Measurements from ENCODE around the gene PLEKHM1. TPM values are rescaled to one million over a fixed set of nuclear protein-coding genes. Genes with fewer than 3 reads are reported as not detected.
A peak's percentile ranks its signal among the peaks of the same experiment; 100 is the strongest.
"Not testable (repeated sequence)": the region's sequence is repeated elsewhere in the genome, so short reads cannot be mapped to it uniquely, and the experiment has no call there.

Gene PLEKHM1
- polyA plus RNA-seq, 2 donors, result 43.9 to 80.4 TPM

- H3K4me1 ChIP-seq (ENCODE audit: control insufficient read depth in 2 of 2, insufficient read depth in 2 of 2, low read length in 1 of 2), result peaks cover 0 to 16% of the 10 kb centered on the region in 2 donors
- whole genome bisulfite sequencing, 2 donors, result 83 to 85% methylated on average over 7 to 10 of the region's 10 CpGs
- H3K27me3 ChIP-seq (ENCODE audit: control insufficient read depth in 1 of 2, insufficient read depth in 2 of 2, low read length in 2 of 2); H3K27ac ChIP-seq (ENCODE audit: low read depth in 2 of 2, low read length in 1 of 2); H3K9me3 ChIP-seq (ENCODE audit: control insufficient read depth in 2 of 2, insufficient read depth in 1 of 2, low read depth in 1 of 2, low read length in 1 of 2); H3K4me3 ChIP-seq (ENCODE audit: low read depth in 1 of 2, low read length in 2 of 2): not testable (repeated sequence)
- H3K36me3 ChIP-seq (ENCODE audit: control insufficient read depth in 2 of 2, insufficient read depth in 2 of 2, low read length in 1 of 2), result peaks cover 0 to 14% of the 10 kb centered on the region in 2 donors
Measured at GRCh38 chr17:45443371-45444260, 46.9 kb downstream of the PLEKHM1 start.

DNA sequence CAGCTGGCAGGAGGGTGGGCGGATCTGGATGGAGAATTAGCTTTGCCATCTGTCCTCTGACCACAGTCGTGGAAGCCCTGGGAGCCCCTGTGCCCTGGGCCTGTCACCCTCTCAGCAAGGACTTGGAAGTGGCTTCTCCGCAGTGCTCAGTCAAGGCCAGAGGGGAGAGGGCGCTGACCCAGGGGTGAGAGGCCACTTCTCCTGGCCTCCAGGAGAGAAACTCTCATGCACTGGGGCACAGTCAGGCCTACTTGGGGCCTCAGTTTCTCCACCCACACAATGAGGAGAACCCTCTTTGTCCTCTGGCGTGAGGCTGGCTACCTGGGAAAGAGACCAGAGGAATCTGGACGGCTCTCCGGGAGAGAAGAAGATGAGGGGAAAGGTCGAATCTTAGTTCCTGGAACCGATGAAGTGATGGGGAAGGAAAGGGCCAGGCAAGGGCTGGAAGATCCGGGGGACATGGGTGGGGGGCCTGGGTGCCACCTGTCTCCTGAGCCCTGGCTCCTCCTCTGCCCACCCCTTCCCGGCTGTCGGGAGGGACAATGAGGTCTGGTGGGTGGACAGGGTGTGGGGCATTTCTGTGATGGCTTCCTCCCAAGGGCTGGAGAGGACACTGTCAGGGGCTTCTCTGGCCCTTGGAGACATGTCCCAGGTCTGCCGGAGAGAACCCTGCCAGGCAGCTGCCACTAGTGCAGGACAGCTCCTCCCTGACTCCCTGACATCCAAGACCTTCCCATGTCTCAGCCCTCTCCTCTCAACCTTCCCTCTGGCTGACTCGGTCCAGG lies 48.8 kb downstream of the PLEKHM1 start:
- Histone ChIP-seq H3K36me3 (ENCODE audit: control insufficient read depth in 2 of 2, insufficient read depth in 2 of 2, low read length in 1 of 2) (peaks cover 0 to 24% of the 10 kb centered on the region in 2 donors), H3K4me3 (ENCODE audit: low read depth in 1 of 2, low read length in 2 of 2) (no peak overlapping the region), H3K27ac (ENCODE audit: low read depth in 2 of 2, low read length in 1 of 2) (peak overlapping the region in 1 of 2 donors; percentile 17), H3K4me1 (ENCODE audit: control insufficient read depth in 2 of 2, insufficient read depth in 2 of 2, low read length in 1 of 2) (peaks cover 0 to 15% of the 10 kb centered on the region in 2 donors), H3K9me3 (ENCODE audit: control insufficient read depth in 2 of 2, insufficient read depth in 1 of 2, low read depth in 1 of 2, low read length in 1 of 2) (no peaks in the 10 kb centered on the region), H3K27me3 (ENCODE audit: control insufficient read depth in 1 of 2, insufficient read depth in 2 of 2, low read length in 2 of 2) (no peaks in the 10 kb centered on the region)
- 84 to 85% methylated on average over 10 to 14 of the region's 14 CpGs for WGBS, 2 donors

DNA sequence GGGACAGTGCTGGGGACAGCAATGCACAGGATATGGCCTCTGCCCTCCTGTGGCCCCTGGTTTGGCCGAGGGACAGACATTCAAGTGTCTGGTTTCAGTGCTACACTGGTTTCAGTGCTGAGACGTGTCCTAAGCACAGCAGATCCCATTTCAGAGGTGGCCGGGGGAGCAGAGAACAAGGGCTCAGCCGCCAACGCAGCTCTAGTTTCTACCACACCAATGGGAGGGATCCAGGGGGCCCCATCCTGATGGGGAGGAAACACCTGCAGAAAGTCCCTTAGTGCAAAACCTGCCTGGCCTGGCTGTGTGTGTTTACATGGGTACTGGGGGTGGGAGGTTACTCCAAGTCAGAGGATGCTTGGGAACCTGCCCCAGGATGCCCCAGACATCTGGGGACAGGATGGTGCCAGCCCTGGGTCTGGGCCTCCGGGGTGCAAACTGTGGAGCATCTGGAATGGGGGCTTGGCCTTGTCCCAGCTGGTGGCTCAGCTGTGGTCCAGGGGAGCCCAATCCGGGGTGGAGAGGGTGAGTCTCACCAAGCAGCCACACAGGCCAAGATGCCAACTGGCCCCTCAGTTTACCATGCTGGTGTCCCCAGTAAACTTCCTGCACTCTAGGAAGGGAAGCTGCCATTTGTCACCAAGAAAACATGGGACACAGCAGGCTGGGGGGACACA lies 49.5 kb downstream of the PLEKHM1 start:
- Histone ChIP-seq H3K27ac (ENCODE audit: low read depth in 2 of 2, low read length in 1 of 2) (peak overlapping the region; percentile 83 to 84), H3K36me3 (ENCODE audit: control insufficient read depth in 2 of 2, insufficient read depth in 2 of 2, low read length in 1 of 2) (peaks cover 0 to 32% of the 10 kb centered on the region in 2 donors), H3K4me1 (ENCODE audit: control insufficient read depth in 2 of 2, insufficient read depth in 2 of 2, low read length in 1 of 2) (peaks cover 0 to 15% of the 10 kb centered on the region in 2 donors)
- 67 to 69% methylated on average over 7 of the region's 7 CpGs for WGBS, 2 donors
- not testable (repeated sequence) for H3K27me3 ChIP-seq (ENCODE audit: control insufficient read depth in 1 of 2, insufficient read depth in 2 of 2, low read length in 2 of 2); H3K9me3 ChIP-seq (ENCODE audit: control insufficient read depth in 2 of 2, insufficient read depth in 1 of 2, low read depth in 1 of 2, low read length in 1 of 2); H3K4me3 ChIP-seq (ENCODE audit: low read depth in 1 of 2, low read length in 2 of 2)

DNA sequence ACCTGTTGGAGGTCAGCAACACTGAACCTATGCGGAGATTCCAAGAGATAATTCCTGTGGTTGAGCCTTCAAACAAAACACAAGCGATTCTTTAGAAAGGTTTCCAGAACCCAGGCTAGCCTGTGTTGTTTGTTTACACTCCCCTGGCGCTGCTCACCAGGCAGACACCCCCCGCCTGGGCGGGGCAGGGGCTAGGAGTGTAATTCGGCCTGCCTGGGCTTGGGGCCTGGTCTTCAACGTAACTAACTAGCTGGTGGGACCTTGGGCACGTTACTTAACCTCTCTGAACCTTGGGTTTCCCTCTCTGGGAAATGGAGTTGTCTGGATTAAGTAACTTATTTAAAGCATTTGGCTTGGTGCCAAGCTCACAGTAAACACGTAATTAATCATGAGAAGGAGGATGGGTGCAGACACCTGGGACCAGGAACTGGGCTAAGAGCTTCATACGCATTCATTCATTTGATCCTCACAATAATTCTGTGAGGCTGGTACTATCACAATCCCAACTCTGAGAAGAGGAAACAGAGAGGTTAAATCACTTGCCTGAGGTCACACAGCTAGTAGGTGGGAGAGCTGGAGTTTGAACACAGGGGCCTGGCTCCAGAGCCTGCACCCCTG lies 50.3 kb downstream of the PLEKHM1 start:
- H3K4me3 ChIP-seq (ENCODE audit: low read depth in 1 of 2, low read length in 2 of 2), result no peak overlapping the region
- peaks cover 0 to 15% of the 10 kb centered on the region in 2 donors for H3K4me1 ChIP-seq (ENCODE audit: control insufficient read depth in 2 of 2, insufficient read depth in 2 of 2, low read length in 1 of 2)
- no peaks in the 10 kb centered on the region for H3K9me3 ChIP-seq (ENCODE audit: control insufficient read depth in 2 of 2, insufficient read depth in 1 of 2, low read depth in 1 of 2, low read length in 1 of 2)
- H3K36me3 ChIP-seq (ENCODE audit: control insufficient read depth in 2 of 2, insufficient read depth in 2 of 2, low read length in 1 of 2), result peaks cover 0 to 33% of the 10 kb centered on the region in 2 donors
- no peaks in the 10 kb centered on the region for H3K27me3 ChIP-seq (ENCODE audit: control insufficient read depth in 1 of 2, insufficient read depth in 2 of 2, low read length in 2 of 2)
- H3K27ac ChIP-seq (ENCODE audit: low read depth in 2 of 2, low read length in 1 of 2), result peak overlapping the region; percentile 83 to 92
- 35 to 36% methylated on average over 10 of the region's 10 CpGs for WGBS, 2 donors

GRCh38 chr17:45438931-45439610 lies 51.5 kb downstream of the PLEKHM1 start:
- 60 to 66% methylated on average over 11 of the region's 11 CpGs for WGBS, 2 donors
- H3K27me3 ChIP-seq (ENCODE audit: control insufficient read depth in 1 of 2, insufficient read depth in 2 of 2, low read length in 2 of 2), result no peaks in the 10 kb centered on the region
- H3K4me1 ChIP-seq (ENCODE audit: control insufficient read depth in 2 of 2, insufficient read depth in 2 of 2, low read length in 1 of 2), result peaks cover 0 to 15% of the 10 kb centered on the region in 2 donors
- peaks cover 0 to 27% of the 10 kb centered on the region in 2 donors for H3K36me3 ChIP-seq (ENCODE audit: control insufficient read depth in 2 of 2, insufficient read depth in 2 of 2, low read length in 1 of 2)
- no peak overlapping the region for H3K4me3 ChIP-seq (ENCODE audit: low read depth in 1 of 2, low read length in 2 of 2)
- no peaks in the 10 kb centered on the region for H3K9me3 ChIP-seq (ENCODE audit: control insufficient read depth in 2 of 2, insufficient read depth in 1 of 2, low read depth in 1 of 2, low read length in 1 of 2)
- peak overlapping the region; percentile 83 to 92 for H3K27ac ChIP-seq (ENCODE audit: low read depth in 2 of 2, low read length in 1 of 2)

DNA sequence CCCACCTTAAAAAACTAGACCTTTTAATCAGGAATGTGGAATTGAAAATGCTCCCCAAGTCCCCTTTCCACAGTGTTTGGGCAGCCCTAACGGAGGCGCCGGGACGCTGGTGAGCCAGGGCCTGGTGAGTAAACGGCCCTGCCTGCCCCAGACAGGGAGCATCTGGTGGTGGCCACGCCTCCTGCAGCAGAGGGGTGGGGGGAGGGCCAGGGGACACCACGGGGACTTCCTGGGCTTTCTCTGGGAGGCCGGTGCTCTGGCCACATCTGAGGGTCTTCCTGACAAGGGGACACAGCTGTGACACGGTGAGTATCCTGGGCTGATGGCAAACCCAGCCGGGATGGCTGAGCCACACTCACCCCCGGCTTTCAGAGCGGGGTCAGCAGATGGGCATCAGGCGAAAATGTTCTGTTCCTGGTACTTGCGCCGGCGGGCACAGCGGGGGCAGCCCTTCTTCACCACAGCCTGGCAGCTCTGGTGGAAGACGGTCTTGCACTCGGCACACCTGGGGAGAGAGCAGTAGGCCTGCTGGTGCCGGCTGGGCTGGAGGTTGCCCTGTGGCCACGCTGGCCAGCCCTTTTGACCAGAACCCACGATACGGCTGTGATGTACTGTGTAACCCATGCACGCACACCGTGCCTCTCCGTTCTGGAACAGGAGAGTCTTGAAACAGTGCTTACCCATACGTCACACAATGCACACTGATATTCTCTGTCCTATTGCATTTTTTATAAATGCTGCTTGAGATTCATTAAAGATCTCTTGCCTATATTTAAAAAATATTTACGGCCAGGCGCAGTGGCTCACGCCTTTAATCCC lies 52.8 kb downstream of the PLEKHM1 start:
- Histone ChIP-seq H3K4me3 (ENCODE audit: low read depth in 1 of 2, low read length in 2 of 2) (no peak overlapping the region), H3K27ac (ENCODE audit: low read depth in 2 of 2, low read length in 1 of 2) (no peak overlapping the region), H3K36me3 (ENCODE audit: control insufficient read depth in 2 of 2, insufficient read depth in 2 of 2, low read length in 1 of 2) (peaks cover 0 to 27% of the 10 kb centered on the region in 2 donors), H3K4me1 (ENCODE audit: control insufficient read depth in 2 of 2, insufficient read depth in 2 of 2, low read length in 1 of 2) (peaks cover 0 to 20% of the 10 kb centered on the region in 2 donors), H3K27me3 (ENCODE audit: control insufficient read depth in 1 of 2, insufficient read depth in 2 of 2, low read length in 2 of 2) (no peaks in the 10 kb centered on the region), H3K9me3 (ENCODE audit: control insufficient read depth in 2 of 2, insufficient read depth in 1 of 2, low read depth in 1 of 2, low read length in 1 of 2) (no peaks in the 10 kb centered on the region)
- WGBS, 2 donors, result 87 to 88% methylated on average over 29 to 30 of the region's 30 CpGs

DNA sequence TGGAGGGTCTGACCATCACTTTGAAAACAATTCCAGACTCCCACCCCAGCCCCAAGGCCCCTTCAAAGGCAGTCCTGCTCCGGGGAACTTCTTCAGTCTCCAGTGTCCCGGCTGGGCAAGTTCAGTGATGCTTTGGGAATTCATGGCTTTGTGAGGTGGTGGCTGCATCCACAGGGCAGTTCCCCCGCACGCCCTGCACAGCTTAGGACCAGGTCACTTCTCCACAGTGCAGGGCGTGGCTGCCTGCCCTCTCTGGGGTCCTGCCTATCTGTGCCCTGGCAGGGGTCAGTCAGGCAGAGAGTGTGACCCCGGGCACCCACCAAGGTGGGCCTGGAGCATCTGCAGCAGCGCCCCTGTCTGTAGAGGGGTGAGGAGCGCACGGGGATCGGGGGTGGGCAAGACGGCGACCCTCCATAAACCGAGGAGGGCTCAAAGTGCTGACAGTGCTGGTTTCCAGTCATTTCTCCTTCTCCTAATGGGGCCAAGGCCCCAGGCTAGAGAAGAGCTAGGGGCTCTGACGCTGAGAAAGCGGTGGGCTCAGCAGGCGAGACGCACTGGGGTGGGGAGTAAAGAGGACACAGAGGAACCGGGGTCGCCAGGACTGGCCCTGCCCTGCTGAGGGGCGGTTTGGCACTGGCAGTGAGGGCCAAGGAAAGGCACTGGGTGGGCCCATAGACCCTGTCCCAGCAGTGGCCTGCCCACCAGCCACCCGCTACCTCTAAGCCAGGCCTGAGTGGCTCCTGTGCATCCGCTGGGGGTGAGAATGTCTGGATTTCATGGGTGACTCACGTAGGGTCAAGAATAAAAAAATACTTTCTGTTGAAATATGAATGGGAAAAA lies 53.7 kb downstream of the PLEKHM1 start:
- WGBS, 2 donors, result 90 to 91% methylated on average over 21 to 23 of the region's 23 CpGs
- H3K36me3 ChIP-seq (ENCODE audit: control insufficient read depth in 2 of 2, insufficient read depth in 2 of 2, low read length in 1 of 2), result peaks cover 0 to 27% of the 10 kb centered on the region in 2 donors
- no peak overlapping the region for H3K27ac ChIP-seq (ENCODE audit: low read depth in 2 of 2, low read length in 1 of 2)
- no peaks in the 10 kb centered on the region for H3K9me3 ChIP-seq (ENCODE audit: control insufficient read depth in 2 of 2, insufficient read depth in 1 of 2, low read depth in 1 of 2, low read length in 1 of 2)
- no peak overlapping the region for H3K4me3 ChIP-seq (ENCODE audit: low read depth in 1 of 2, low read length in 2 of 2)
- H3K27me3 ChIP-seq (ENCODE audit: control insufficient read depth in 1 of 2, insufficient read depth in 2 of 2, low read length in 2 of 2), result no peaks in the 10 kb centered on the region
- H3K4me1 ChIP-seq (ENCODE audit: control insufficient read depth in 2 of 2, insufficient read depth in 2 of 2, low read length in 1 of 2), result peaks cover 0 to 20% of the 10 kb centered on the region in 2 donors

DNA sequence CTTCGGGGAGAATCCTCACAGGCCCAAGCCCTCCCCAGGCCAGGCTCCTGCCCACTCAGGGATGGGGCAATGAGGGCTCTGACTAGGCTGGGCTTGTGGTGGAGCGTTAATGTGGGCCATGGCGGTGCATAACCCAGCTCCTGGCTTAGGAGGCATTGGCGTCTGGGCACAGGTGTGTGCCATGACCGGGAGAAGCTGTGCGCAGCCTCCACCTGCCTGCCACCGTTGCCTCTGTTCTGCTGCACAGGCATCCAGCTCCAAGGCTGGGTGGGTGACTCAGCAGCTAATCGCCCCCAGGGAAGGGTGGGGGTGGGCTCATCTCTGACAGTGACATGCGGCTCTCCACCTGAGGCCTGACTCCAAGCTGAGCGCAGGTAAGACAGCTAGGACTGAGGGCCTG lies 54.4 kb downstream of the PLEKHM1 start:
- WGBS, 2 donors, result 77 to 81% methylated on average over 10 of the region's 10 CpGs

More for the DNA sequence above, 54.4 kb downstream of the PLEKHM1 start:
- no peaks in the 10 kb centered on the region for H3K27me3 ChIP-seq (ENCODE audit: control insufficient read depth in 1 of 2, insufficient read depth in 2 of 2, low read length in 2 of 2)
- H3K4me1 ChIP-seq (ENCODE audit: control insufficient read depth in 2 of 2, insufficient read depth in 2 of 2, low read length in 1 of 2), result peaks cover 0 to 20% of the 10 kb centered on the region in 2 donors
- no peak overlapping the region for H3K4me3 ChIP-seq (ENCODE audit: low read depth in 1 of 2, low read length in 2 of 2)
- H3K27ac ChIP-seq (ENCODE audit: low read depth in 2 of 2, low read length in 1 of 2), result no peak overlapping the region
- no peaks in the 10 kb centered on the region for H3K9me3 ChIP-seq (ENCODE audit: control insufficient read depth in 2 of 2, insufficient read depth in 1 of 2, low read depth in 1 of 2, low read length in 1 of 2)
- H3K36me3 ChIP-seq (ENCODE audit: control insufficient read depth in 2 of 2, insufficient read depth in 2 of 2, low read length in 1 of 2), result peaks cover 0 to 27% of the 10 kb centered on the region in 2 donors

All from esophagus (tissue), 2 donors.